Measurements from ENCODE around the gene IGSF3. TPM values are rescaled to one million over a fixed set of nuclear protein-coding genes. Genes with fewer than 3 reads are reported as not detected.
"Not testable (repeated sequence)": the region's sequence is repeated elsewhere in the genome, so short reads cannot be mapped to it uniquely, and the experiment has no call there.

The IGSF3 gene
- polyA plus RNA-seq, 1 donor (not counting 4 experiments of a cell fraction or from before 2014, with no cell fraction given) = 47.4 TPM

DNA sequence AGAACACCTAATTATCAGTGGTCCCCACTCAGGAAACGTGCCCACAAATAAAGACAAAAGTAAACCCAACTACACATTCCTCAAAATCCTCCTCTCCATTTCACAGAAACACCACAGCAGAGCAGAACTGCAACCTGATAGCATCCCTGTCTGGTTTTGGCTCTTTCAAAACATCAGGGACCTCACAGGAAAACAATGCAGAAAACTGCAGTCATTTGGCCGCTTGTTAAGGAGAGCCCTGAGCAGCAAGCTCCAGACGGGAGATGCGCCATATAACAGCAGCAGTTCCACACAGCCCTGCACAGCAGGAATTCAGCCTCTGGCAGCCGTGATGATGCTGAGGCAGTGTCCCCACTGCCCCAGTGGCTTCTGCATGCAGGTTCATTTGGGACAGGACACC, 23.4 kb downstream of the IGSF3 start:
- H3K4me2 ChIP-seq (ENCODE audit: control insufficient read depth, extremely low read depth, insufficient read depth, low read depth, low read length); FAIRE-seq; H3K36me3 ChIP-seq (ENCODE audit: control insufficient read depth in 2 of 2, extremely low read depth in 1 of 2, insufficient read depth in 2 of 2, low read length in 2 of 2); H3K4me3 ChIP-seq (ENCODE audit: control insufficient read depth in 2 of 3, extremely low read depth in 1 of 3, insufficient read depth in 2 of 3, low read depth in 1 of 3, low read length in 3 of 3); dilution Hi-C loops (cut with MboI; ENCODE audit: extremely low pct_ligation_motif_present, low sequenced_read_pairs); H3K27me3 ChIP-seq (ENCODE audit: control insufficient read depth, extremely low read depth, insufficient read depth, low read length); H2AFZ ChIP-seq (ENCODE audit: control insufficient read depth, low read length); H3K9ac ChIP-seq (ENCODE audit: control insufficient read depth, extremely low read depth, insufficient read depth, low read length); H3K9me3 ChIP-seq (ENCODE audit: control insufficient read depth, low read depth, low read length); DNase-seq (ENCODE audit: low read depth, low spot score); H3K9me1 ChIP-seq (ENCODE audit: control insufficient read depth, extremely low read depth, insufficient read depth, low read length); H3K27ac ChIP-seq (ENCODE audit: control insufficient read depth, insufficient read depth, low read length); H4K20me1 ChIP-seq (ENCODE audit: control insufficient read depth, extremely low read depth, insufficient read depth, low read length): not testable (repeated sequence)
- H3K4me1 ChIP-seq (ENCODE audit: control insufficient read depth, extremely low read depth, insufficient read depth, low read length) = peaks cover 31% of the 10 kb centered on the region
- peaks cover 27% of the 10 kb centered on the region for H3K79me2 ChIP-seq (ENCODE audit: control insufficient read depth, insufficient read depth, low read length)

GRCh38 chr1:116643281-116643751, 24.2 kb downstream of the IGSF3 start:
- H3K27me3 ChIP-seq (ENCODE audit: control insufficient read depth, extremely low read depth, insufficient read depth, low read length); DNase-seq (ENCODE audit: low read depth, low spot score); H2AFZ ChIP-seq (ENCODE audit: control insufficient read depth, low read length); FAIRE-seq; H3K36me3 ChIP-seq (ENCODE audit: control insufficient read depth in 2 of 2, extremely low read depth in 1 of 2, insufficient read depth in 2 of 2, low read length in 2 of 2); H3K4me2 ChIP-seq (ENCODE audit: control insufficient read depth, extremely low read depth, insufficient read depth, low read depth, low read length); dilution Hi-C loops (cut with MboI; ENCODE audit: extremely low pct_ligation_motif_present, low sequenced_read_pairs); H4K20me1 ChIP-seq (ENCODE audit: control insufficient read depth, extremely low read depth, insufficient read depth, low read length); H3K27ac ChIP-seq (ENCODE audit: control insufficient read depth, insufficient read depth, low read length); H3K9me3 ChIP-seq (ENCODE audit: control insufficient read depth, low read depth, low read length); H3K9ac ChIP-seq (ENCODE audit: control insufficient read depth, extremely low read depth, insufficient read depth, low read length); H3K9me1 ChIP-seq (ENCODE audit: control insufficient read depth, extremely low read depth, insufficient read depth, low read length); H3K4me3 ChIP-seq (ENCODE audit: control insufficient read depth in 2 of 3, extremely low read depth in 1 of 3, insufficient read depth in 2 of 3, low read depth in 1 of 3, low read length in 3 of 3): not testable (repeated sequence)
- peaks cover 23% of the 10 kb centered on the region for H3K4me1 ChIP-seq (ENCODE audit: control insufficient read depth, extremely low read depth, insufficient read depth, low read length)
- peaks cover 26% of the 10 kb centered on the region for H3K79me2 ChIP-seq (ENCODE audit: control insufficient read depth, insufficient read depth, low read length)

DNA sequence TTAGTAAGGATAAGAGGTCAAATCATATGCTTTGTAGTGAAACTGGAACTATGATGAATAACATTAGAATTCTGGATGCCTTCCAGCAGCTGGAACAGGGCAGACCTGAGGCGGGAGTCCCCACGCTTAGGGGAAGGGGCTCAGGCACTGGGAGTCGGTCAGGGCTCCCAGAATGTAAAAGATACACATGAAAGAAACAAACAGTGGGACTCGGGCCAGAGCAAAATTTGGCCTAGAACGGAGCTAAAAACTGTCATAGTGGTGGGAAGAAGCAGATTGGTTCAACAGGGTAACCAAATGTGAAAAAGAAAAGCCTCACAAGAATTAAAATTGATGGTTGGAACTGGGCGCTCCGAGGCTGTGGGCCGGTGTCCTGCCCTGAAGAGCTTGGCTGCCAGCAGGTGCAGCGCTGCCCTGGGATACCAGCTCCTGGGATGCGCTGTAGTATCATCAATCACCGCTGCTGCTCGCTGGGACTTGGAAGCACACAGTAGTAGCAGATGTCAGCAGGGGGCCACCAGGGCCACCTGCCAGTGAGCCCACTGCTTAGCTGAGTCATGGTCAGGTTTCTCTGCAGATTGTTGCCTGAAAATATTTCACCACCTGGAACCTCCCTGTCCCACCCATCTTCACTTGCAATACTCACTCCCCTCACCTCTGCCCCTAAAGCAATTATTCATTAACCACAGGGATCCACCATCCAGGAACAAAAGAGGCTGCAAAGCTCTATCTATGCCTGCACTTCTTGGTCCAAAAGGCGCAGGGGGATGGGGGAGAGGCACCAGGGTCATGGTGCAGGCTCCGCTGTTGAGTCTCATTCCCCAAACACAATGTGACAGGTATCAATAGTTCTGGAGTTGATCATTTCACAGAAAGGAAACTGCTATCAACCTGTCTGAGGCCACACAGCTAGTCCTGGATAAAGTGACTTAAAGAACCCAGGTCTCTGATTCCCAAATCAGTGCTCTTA, 24.9 kb downstream of the IGSF3 start:
- peaks cover 21% of the 10 kb centered on the region for H3K4me1 ChIP-seq (ENCODE audit: control insufficient read depth, extremely low read depth, insufficient read depth, low read length)
- H3K9me1 ChIP-seq (ENCODE audit: control insufficient read depth, extremely low read depth, insufficient read depth, low read length); H3K9ac ChIP-seq (ENCODE audit: control insufficient read depth, extremely low read depth, insufficient read depth, low read length); FAIRE-seq; H4K20me1 ChIP-seq (ENCODE audit: control insufficient read depth, extremely low read depth, insufficient read depth, low read length); dilution Hi-C loops (cut with MboI; ENCODE audit: extremely low pct_ligation_motif_present, low sequenced_read_pairs); H2AFZ ChIP-seq (ENCODE audit: control insufficient read depth, low read length); H3K36me3 ChIP-seq (ENCODE audit: control insufficient read depth in 2 of 2, extremely low read depth in 1 of 2, insufficient read depth in 2 of 2, low read length in 2 of 2); H3K9me3 ChIP-seq (ENCODE audit: control insufficient read depth, low read depth, low read length); H3K4me3 ChIP-seq (ENCODE audit: control insufficient read depth in 2 of 3, extremely low read depth in 1 of 3, insufficient read depth in 2 of 3, low read depth in 1 of 3, low read length in 3 of 3); DNase-seq (ENCODE audit: low read depth, low spot score); H3K27ac ChIP-seq (ENCODE audit: control insufficient read depth, insufficient read depth, low read length); H3K27me3 ChIP-seq (ENCODE audit: control insufficient read depth, extremely low read depth, insufficient read depth, low read length); H3K4me2 ChIP-seq (ENCODE audit: control insufficient read depth, extremely low read depth, insufficient read depth, low read depth, low read length): not testable (repeated sequence)
- peaks cover 24% of the 10 kb centered on the region for H3K79me2 ChIP-seq (ENCODE audit: control insufficient read depth, insufficient read depth, low read length)

GRCh38 chr1:116637583-116637982, 29.9 kb downstream of the IGSF3 start:
- H3K36me3 ChIP-seq (ENCODE audit: control insufficient read depth in 2 of 2, extremely low read depth in 1 of 2, insufficient read depth in 2 of 2, low read length in 2 of 2); H3K27me3 ChIP-seq (ENCODE audit: control insufficient read depth, extremely low read depth, insufficient read depth, low read length); H3K9me3 ChIP-seq (ENCODE audit: control insufficient read depth, low read depth, low read length); H3K4me3 ChIP-seq (ENCODE audit: control insufficient read depth in 2 of 3, extremely low read depth in 1 of 3, insufficient read depth in 2 of 3, low read depth in 1 of 3, low read length in 3 of 3); H3K9ac ChIP-seq (ENCODE audit: control insufficient read depth, extremely low read depth, insufficient read depth, low read length); H4K20me1 ChIP-seq (ENCODE audit: control insufficient read depth, extremely low read depth, insufficient read depth, low read length); dilution Hi-C loops (cut with MboI; ENCODE audit: extremely low pct_ligation_motif_present, low sequenced_read_pairs); H3K4me2 ChIP-seq (ENCODE audit: control insufficient read depth, extremely low read depth, insufficient read depth, low read depth, low read length); DNase-seq (ENCODE audit: low read depth, low spot score); H3K27ac ChIP-seq (ENCODE audit: control insufficient read depth, insufficient read depth, low read length); H3K9me1 ChIP-seq (ENCODE audit: control insufficient read depth, extremely low read depth, insufficient read depth, low read length); FAIRE-seq; H3K4me1 ChIP-seq (ENCODE audit: control insufficient read depth, extremely low read depth, insufficient read depth, low read length); H2AFZ ChIP-seq (ENCODE audit: control insufficient read depth, low read length): not testable (repeated sequence)
- peaks cover 16% of the 10 kb centered on the region for H3K79me2 ChIP-seq (ENCODE audit: control insufficient read depth, insufficient read depth, low read length)

GRCh38 chr1:116636584-116636983, 30.9 kb downstream of the IGSF3 start:
- H3K36me3 ChIP-seq (ENCODE audit: control insufficient read depth in 2 of 2, extremely low read depth in 1 of 2, insufficient read depth in 2 of 2, low read length in 2 of 2); DNase-seq (ENCODE audit: low read depth, low spot score); H4K20me1 ChIP-seq (ENCODE audit: control insufficient read depth, extremely low read depth, insufficient read depth, low read length); H3K9ac ChIP-seq (ENCODE audit: control insufficient read depth, extremely low read depth, insufficient read depth, low read length); H3K9me3 ChIP-seq (ENCODE audit: control insufficient read depth, low read depth, low read length); H3K4me1 ChIP-seq (ENCODE audit: control insufficient read depth, extremely low read depth, insufficient read depth, low read length); dilution Hi-C loops (cut with MboI; ENCODE audit: extremely low pct_ligation_motif_present, low sequenced_read_pairs); H2AFZ ChIP-seq (ENCODE audit: control insufficient read depth, low read length); H3K27me3 ChIP-seq (ENCODE audit: control insufficient read depth, extremely low read depth, insufficient read depth, low read length); H3K27ac ChIP-seq (ENCODE audit: control insufficient read depth, insufficient read depth, low read length); H3K9me1 ChIP-seq (ENCODE audit: control insufficient read depth, extremely low read depth, insufficient read depth, low read length); H3K4me3 ChIP-seq (ENCODE audit: control insufficient read depth in 2 of 3, extremely low read depth in 1 of 3, insufficient read depth in 2 of 3, low read depth in 1 of 3, low read length in 3 of 3); H3K4me2 ChIP-seq (ENCODE audit: control insufficient read depth, extremely low read depth, insufficient read depth, low read depth, low read length); FAIRE-seq: not testable (repeated sequence)
- H3K79me2 ChIP-seq (ENCODE audit: control insufficient read depth, insufficient read depth, low read length) = peaks cover 16% of the 10 kb centered on the region

All from keratinocyte (primary cell).